Frontal cortex (tissue), 4 donors: Measurements from ENCODE around the gene EXOC2. TPM values are rescaled to one million over a fixed set of nuclear protein-coding genes. Genes with fewer than 3 reads are reported as not detected.
A peak's percentile ranks its signal among the peaks of the same experiment; 100 is the strongest.

Source experiments
- DNase-seq, 2 donors: peaks; one replicate each; pipeline ENCODE4 v3.0.0; 2012; ENCODE audit warnings: low spot score in 2 of 2
- FAIRE-seq: peaks from 2 replicates; lab custom pipeline; 2012; peaks lifted over from hg19 to GRCh38; lab: Jason Lieb, UNC
- total RNA-seq: library from RNA; depleted of rRNA; stranded (reverse); fragments of >200 nt; gene quantifications from one replicate; pipeline ENCODE4 v1.2.3, GENCODE V29; 2014
- donor health status: control.
- donor health status: control.
- donor health status: control.

Gene EXOC2, protein sequence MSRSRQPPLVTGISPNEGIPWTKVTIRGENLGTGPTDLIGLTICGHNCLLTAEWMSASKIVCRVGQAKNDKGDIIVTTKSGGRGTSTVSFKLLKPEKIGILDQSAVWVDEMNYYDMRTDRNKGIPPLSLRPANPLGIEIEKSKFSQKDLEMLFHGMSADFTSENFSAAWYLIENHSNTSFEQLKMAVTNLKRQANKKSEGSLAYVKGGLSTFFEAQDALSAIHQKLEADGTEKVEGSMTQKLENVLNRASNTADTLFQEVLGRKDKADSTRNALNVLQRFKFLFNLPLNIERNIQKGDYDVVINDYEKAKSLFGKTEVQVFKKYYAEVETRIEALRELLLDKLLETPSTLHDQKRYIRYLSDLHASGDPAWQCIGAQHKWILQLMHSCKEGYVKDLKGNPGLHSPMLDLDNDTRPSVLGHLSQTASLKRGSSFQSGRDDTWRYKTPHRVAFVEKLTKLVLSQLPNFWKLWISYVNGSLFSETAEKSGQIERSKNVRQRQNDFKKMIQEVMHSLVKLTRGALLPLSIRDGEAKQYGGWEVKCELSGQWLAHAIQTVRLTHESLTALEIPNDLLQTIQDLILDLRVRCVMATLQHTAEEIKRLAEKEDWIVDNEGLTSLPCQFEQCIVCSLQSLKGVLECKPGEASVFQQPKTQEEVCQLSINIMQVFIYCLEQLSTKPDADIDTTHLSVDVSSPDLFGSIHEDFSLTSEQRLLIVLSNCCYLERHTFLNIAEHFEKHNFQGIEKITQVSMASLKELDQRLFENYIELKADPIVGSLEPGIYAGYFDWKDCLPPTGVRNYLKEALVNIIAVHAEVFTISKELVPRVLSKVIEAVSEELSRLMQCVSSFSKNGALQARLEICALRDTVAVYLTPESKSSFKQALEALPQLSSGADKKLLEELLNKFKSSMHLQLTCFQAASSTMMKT
- total RNA-seq, result 61.6 TPM

DNA sequence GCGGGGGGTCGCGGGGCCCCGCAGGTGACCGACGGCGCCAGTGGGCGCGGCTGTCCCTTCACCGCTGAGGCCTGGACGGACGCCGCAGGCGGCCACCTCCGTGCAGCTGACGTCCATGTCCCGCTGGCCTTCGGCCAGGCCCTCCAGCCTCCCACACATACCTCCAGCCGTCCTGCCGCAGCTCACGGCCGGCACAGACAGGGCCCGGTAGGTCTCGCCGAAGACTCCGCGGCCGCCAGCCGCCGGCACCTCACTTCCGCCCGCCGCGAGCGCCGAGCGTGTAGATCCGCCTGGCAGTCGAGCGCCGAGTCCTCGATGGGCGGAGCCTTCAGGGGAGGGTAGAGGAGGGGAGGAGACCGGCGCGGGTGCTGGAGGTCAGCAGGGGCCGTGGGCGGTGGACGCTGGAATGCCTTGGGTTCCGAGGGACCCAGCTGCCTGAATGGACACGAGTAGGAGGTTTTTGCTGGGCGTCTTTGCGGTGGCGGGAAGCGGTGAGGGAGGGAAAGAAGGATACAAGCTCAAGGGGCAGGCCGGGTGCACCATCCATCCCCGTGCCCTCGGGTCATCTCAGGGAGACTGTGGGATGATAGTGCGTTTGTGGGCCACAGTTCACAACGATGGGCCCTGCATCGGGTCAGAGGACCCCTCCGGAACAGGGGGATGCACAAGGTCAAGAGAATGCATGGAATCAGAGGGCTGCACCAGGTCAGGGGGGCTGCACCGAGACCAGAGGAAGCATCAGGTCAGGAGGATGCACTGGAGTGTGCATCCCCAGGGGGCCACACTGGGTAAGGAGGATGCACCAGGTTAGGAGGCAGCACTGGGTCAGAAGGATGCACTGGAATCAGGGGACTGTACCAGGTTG lies at the start of gene EXOC2:
Gene EXOC2 (minus strand): TSS at position 282 of the 865 bp plus-strand sequence. CDS start 55,321 bp downstream, outside the sequence.
- DNase-seq (peak; percentile 86 to 87), FAIRE-seq (no peak)

- FAIRE-seq (no peak), DNase-seq (no peak)
Observed at GRCh38 chr6:741410-742339, 48.7 kb upstream of the EXOC2 start.

- DNase-seq (no peak), FAIRE-seq (no peak)
Observed at GRCh38 chr6:736657-737446, 43.9 kb upstream of the EXOC2 start.

GRCh38 chr6:733431-734219 lies 40.7 kb upstream of the EXOC2 start:
- FAIRE-seq, result no peak
- no peak for DNase-seq

- FAIRE-seq, result no peak
- DNase-seq, result no peak
Observed at GRCh38 chr6:731924-732323, 39.0 kb upstream of the EXOC2 start.

GRCh38 chr6:729606-730320 lies 36.8 kb upstream of the EXOC2 start:
- DNase-seq, result no peak
- FAIRE-seq, result no peak

DNA sequence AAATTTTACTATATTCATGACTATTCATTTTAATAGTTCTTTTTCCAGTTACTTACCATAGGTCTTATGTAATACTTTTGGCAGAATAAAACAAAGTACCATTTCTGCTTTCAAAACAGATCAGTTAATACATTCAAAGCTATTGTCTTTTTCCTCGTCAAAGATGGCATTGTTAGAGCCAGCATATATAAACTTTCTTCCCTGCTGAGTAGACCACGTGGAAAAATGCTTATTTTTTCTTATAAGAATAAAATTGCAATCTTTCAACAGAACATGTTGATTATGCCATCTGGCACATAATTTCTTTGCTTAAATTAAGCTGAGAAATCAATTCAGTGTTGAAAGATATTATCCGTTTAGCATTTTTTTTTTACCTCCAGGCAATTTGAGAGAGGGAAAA lies 34.9 kb upstream of the EXOC2 start:
- FAIRE-seq (no peak), DNase-seq (no peak)

GRCh38 chr6:723540-723939 lies 30.6 kb upstream of the EXOC2 start:
- FAIRE-seq (no peak), DNase-seq (no peak)

GRCh38 chr6:722608-723007 lies 29.7 kb upstream of the EXOC2 start:
- FAIRE-seq (no peak), DNase-seq (no peak)

DNA sequence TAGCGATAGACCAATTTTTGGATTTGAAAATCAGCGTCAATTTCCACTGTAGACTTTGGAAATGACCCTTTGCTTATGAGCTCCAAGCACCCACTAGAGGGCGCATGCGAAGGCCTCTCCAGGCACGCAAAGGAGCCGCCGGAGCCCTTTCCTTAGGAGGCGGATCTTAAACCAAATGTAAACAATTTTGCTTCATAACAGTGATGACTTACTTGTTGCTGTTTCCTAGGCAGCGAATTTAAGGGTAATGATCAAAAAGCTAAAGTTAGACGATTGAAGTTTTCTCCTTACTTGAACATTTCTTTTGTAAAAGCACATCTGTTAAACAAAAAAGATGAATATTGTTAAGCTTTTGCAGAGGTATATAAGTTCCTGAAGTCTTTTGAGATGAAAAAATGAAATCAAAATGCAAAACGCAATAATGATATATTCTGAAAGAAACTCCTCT lies 29.2 kb upstream of the EXOC2 start:
- DNase-seq (peak; percentile 37 to 73), FAIRE-seq (no peak)

DNA sequence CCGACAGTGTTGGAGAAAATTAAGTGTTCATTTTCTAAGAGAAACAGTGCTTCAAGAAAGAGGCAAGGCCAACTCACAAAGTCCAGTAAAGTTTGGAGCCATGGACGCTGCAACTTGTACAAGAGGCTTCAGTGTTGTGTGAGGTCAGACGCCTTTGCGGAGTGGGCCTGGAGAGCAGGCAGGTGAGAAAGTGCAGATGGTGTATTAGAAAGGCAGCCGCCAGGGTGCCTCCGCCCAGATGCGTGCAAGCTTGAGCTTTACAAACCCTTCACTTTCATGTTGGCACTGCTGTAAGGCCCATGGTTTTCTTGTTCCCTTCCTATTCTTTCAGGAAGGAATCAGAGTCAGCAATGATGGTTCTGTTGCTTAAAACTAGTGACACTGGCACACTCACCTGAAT lies 25.4 kb upstream of the EXOC2 start:
- no peak for FAIRE-seq
- DNase-seq, result no peak

- no peak for FAIRE-seq
- no peak for DNase-seq
Observed at GRCh38 chr6:717135-717534, 24.2 kb upstream of the EXOC2 start.

GRCh38 chr6:715709-716491 lies 23.0 kb upstream of the EXOC2 start:
- FAIRE-seq (no peak), DNase-seq (no peak)

DNA sequence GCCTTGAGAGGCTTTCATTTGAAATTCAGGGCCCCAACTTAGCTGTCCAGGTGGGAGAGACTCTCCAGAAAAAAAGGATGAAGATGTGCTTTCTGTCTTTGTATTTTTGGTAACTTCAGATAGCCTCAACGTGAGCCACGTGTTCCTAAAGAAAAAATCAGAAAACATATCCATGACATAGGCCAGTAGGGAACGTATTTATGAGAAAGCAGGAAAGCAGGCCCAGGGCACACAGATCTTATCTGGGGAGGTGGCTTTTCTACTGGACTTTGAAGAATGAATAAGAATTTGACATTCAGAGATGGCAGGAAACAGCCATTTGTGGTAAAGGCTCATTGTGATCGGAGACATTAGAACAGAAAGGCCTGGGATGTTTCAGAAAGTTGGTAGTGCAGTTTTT lies 21.2 kb upstream of the EXOC2 start:
- FAIRE-seq, result no peak
- no peak for DNase-seq

GRCh38 chr6:713351-713750 lies 20.4 kb upstream of the EXOC2 start:
- no peak for FAIRE-seq
- DNase-seq, result no peak

GRCh38 chr6:712805-713204 lies 19.9 kb upstream of the EXOC2 start:
- DNase-seq, result no peak
- FAIRE-seq, result no peak
